Measurements from ENCODE around the gene LYG2. TPM values are rescaled to one million over a fixed set of nuclear protein-coding genes. Genes with fewer than 3 reads are reported as not detected.

The LYG2 gene
- total and polyA plus RNA-seq, 2 experiments from 2014 or later = not detected

- Histone ChIP-seq H3K9me3 (ENCODE audit: low read depth) (no peaks in the 10 kb centered on the region), H4K20me1 (ENCODE audit: insufficient read depth) (no peaks in the 10 kb centered on the region), H3K79me2 (ENCODE audit: insufficient read depth) (no peaks in the 10 kb centered on the region), H3K9me2 (ENCODE audit: insufficient read depth) (no peaks in the 10 kb centered on the region), H3K4me3 (no peak overlapping the region), H3K9ac (no peak overlapping the region), H3K36me3 (ENCODE audit: low read depth) (no peaks in the 10 kb centered on the region), H3K4me2 (ENCODE audit: unreplicated experiment) (no peak overlapping the region), H3F3A (ENCODE audit: insufficient read depth) (no peaks in the 10 kb centered on the region), H3K27ac (no peak overlapping the region), H3K27me3 (replicated peaks; ENCODE audit: insufficient read depth) (no peaks in the 10 kb centered on the region), H3K4me1 (ENCODE audit: insufficient read depth) (no peaks in the 10 kb centered on the region), H2AFZ (no peak overlapping the region)
- TF ChIP-seq EZH2 (IDR thresholded peaks at IDR 0.05; ENCODE audit: insufficient read depth, poor library complexity, severe bottlenecking) = no peak
- TF ChIP-seq EZH2phosphoT487 (IDR thresholded peaks at IDR 0.05; ENCODE audit: insufficient read depth, low read depth) = no peak
- WGBS, 2 experiments (ENCODE audit: low coverage in 1 of 2, low lambda C conversion rate in 2 of 2, missing lambda C conversion rate in 2 of 2) = 67 to 74% methylated on average over 4 of the region's 4 CpGs
- DNase-seq = no peak
- in situ Hi-C loops (cut with MboI) = no loop called here
Measured at GRCh38 chr2:99217929-99218501, 37.5 kb downstream of the LYG2 start.

GRCh38 chr2:99216096-99216495, 39.4 kb downstream of the LYG2 start:
- no peaks in the 10 kb centered on the region for H4K20me1 ChIP-seq (ENCODE audit: insufficient read depth)
- no peak overlapping the region for H3K9ac ChIP-seq
- TF ChIP-seq EZH2phosphoT487 (IDR thresholded peaks at IDR 0.05; ENCODE audit: insufficient read depth, low read depth) (no peak), EZH2 (IDR thresholded peaks at IDR 0.05; ENCODE audit: insufficient read depth, poor library complexity, severe bottlenecking) (no peak)
- H3K27me3 ChIP-seq (replicated peaks; ENCODE audit: insufficient read depth) = no peaks in the 10 kb centered on the region
- H3K27ac ChIP-seq = no peak overlapping the region
- H3K4me1 ChIP-seq (ENCODE audit: insufficient read depth) = no peaks in the 10 kb centered on the region
- in situ Hi-C loops (cut with MboI) = no loop called here
- H3K9me2 ChIP-seq (ENCODE audit: insufficient read depth) = no peaks in the 10 kb centered on the region
- no peaks in the 10 kb centered on the region for H3K36me3 ChIP-seq (ENCODE audit: low read depth)
- H3K9me3 ChIP-seq (ENCODE audit: low read depth) = no peaks in the 10 kb centered on the region
- H2AFZ ChIP-seq = no peak overlapping the region
- WGBS, 2 experiments (ENCODE audit: low coverage in 1 of 2, low lambda C conversion rate in 2 of 2, missing lambda C conversion rate in 2 of 2) = 76 to 81% methylated on average over 2 of the region's 2 CpGs
- no peak overlapping the region for H3K4me2 ChIP-seq (ENCODE audit: unreplicated experiment)
- H3K4me3 ChIP-seq = no peak overlapping the region
- no peak for DNase-seq
- H3K79me2 ChIP-seq (ENCODE audit: insufficient read depth) = no peaks in the 10 kb centered on the region
- H3F3A ChIP-seq (ENCODE audit: insufficient read depth) = no peaks in the 10 kb centered on the region

GRCh38 chr2:99205491-99205890, 50.0 kb downstream of the LYG2 start:
- no peak for DNase-seq
- H3K79me2 ChIP-seq (ENCODE audit: insufficient read depth) = no peaks in the 10 kb centered on the region
- no peaks in the 10 kb centered on the region for H3K4me1 ChIP-seq (ENCODE audit: insufficient read depth)
- H3K27ac ChIP-seq = no peak overlapping the region
- in situ Hi-C loops (cut with MboI) = no loop called here
- no peaks in the 10 kb centered on the region for H3K9me3 ChIP-seq (ENCODE audit: low read depth)
- H3K27me3 ChIP-seq (replicated peaks; ENCODE audit: insufficient read depth) = no peaks in the 10 kb centered on the region
- H4K20me1 ChIP-seq (ENCODE audit: insufficient read depth) = no peaks in the 10 kb centered on the region
- no peaks in the 10 kb centered on the region for H3K9me2 ChIP-seq (ENCODE audit: insufficient read depth)
- no peak overlapping the region for H3K4me3 ChIP-seq
- no peak overlapping the region for H3K4me2 ChIP-seq (ENCODE audit: unreplicated experiment)
- H3F3A ChIP-seq (ENCODE audit: insufficient read depth) = no peaks in the 10 kb centered on the region
- H3K9ac ChIP-seq = no peak overlapping the region
- 87 to 92% methylated on average over 5 of the region's 5 CpGs for WGBS, 2 experiments (ENCODE audit: low coverage in 1 of 2, low lambda C conversion rate in 2 of 2, missing lambda C conversion rate in 2 of 2)
- TF ChIP-seq EZH2phosphoT487 (IDR thresholded peaks at IDR 0.05; ENCODE audit: insufficient read depth, low read depth) (no peak), EZH2 (IDR thresholded peaks at IDR 0.05; ENCODE audit: insufficient read depth, poor library complexity, severe bottlenecking) (no peak)
- H3K36me3 ChIP-seq (ENCODE audit: low read depth) = no peaks in the 10 kb centered on the region
- no peak overlapping the region for H2AFZ ChIP-seq

GRCh38 chr2:99201959-99202678, 53.3 kb downstream of the LYG2 start:
- Histone ChIP-seq H3K9me2 (ENCODE audit: insufficient read depth) (no peaks in the 10 kb centered on the region), H3K9me3 (ENCODE audit: low read depth) (no peaks in the 10 kb centered on the region), H3K27ac (no peak overlapping the region), H3K9ac (no peak overlapping the region), H4K20me1 (ENCODE audit: insufficient read depth) (no peaks in the 10 kb centered on the region), H3K79me2 (ENCODE audit: insufficient read depth) (no peaks in the 10 kb centered on the region), H3K4me2 (ENCODE audit: unreplicated experiment) (no peak overlapping the region), H3K27me3 (replicated peaks; ENCODE audit: insufficient read depth) (no peaks in the 10 kb centered on the region), H3K4me3 (no peak overlapping the region), H3K4me1 (ENCODE audit: insufficient read depth) (no peaks in the 10 kb centered on the region), H3F3A (ENCODE audit: insufficient read depth) (no peaks in the 10 kb centered on the region), H2AFZ (no peak overlapping the region), H3K36me3 (ENCODE audit: low read depth) (peaks cover 2% of the 10 kb centered on the region; the same call in 1 of the 2 replicates)
- no peak for DNase-seq
- in situ Hi-C loops (cut with MboI) = no loop called here
- TF ChIP-seq EZH2 (IDR thresholded peaks at IDR 0.05; ENCODE audit: insufficient read depth, poor library complexity, severe bottlenecking) = no peak
- no peak for TF ChIP-seq EZH2phosphoT487 (IDR thresholded peaks at IDR 0.05; ENCODE audit: insufficient read depth, low read depth)
- 73 to 75% methylated on average over 4 of the region's 4 CpGs for WGBS, 2 experiments (ENCODE audit: low coverage in 1 of 2, low lambda C conversion rate in 2 of 2, missing lambda C conversion rate in 2 of 2)
